GM20000 (cell line): Measurements from ENCODE around the gene SOX6.

Experiments
- DNase-seq: peaks from one replicate; pipeline ENCODE4 v3.0.0; 2012; ENCODE audit warnings: low spot score
- TF ChIP-seq, protein P1 (sequence below): IDR thresholded peaks from 2 replicates; pipeline ENCODE4 v1.5.1; 2012; ENCODE audit warnings: mild to moderate bottlenecking, control low read depth; ENCODE audit errors: extremely low read depth, missing control alignments

SOX6 gene

DNA sequence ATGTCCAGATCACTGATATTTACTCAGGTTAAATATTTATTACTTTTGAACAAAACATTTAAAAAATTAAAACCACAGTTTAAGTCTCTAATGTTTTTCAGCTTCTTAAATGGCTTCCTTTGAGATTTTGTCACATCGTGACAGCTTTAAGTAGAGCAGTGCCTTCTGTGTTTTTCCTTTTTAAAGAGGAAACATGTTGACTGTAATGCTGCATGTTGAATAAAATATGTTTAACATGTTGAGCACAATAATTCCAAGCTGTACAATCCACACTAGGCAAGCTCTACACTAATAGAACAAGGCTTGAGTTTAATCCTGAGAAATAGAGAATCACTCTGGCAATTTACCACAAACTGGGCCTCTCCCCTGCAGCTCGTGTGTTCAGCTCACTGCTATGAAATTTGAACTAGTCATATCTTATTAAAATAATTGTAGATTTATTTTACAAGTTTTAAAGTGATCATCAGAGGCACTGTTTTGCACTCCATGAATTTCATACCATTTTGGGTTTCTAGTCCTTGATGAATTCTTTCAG, 368.3 kb downstream of the SOX6 start:
- TF ChIP-seq, protein P1, sequence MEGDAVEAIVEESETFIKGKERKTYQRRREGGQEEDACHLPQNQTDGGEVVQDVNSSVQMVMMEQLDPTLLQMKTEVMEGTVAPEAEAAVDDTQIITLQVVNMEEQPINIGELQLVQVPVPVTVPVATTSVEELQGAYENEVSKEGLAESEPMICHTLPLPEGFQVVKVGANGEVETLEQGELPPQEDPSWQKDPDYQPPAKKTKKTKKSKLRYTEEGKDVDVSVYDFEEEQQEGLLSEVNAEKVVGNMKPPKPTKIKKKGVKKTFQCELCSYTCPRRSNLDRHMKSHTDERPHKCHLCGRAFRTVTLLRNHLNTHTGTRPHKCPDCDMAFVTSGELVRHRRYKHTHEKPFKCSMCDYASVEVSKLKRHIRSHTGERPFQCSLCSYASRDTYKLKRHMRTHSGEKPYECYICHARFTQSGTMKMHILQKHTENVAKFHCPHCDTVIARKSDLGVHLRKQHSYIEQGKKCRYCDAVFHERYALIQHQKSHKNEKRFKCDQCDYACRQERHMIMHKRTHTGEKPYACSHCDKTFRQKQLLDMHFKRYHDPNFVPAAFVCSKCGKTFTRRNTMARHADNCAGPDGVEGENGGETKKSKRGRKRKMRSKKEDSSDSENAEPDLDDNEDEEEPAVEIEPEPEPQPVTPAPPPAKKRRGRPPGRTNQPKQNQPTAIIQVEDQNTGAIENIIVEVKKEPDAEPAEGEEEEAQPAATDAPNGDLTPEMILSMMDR = no peak
- DNase-seq = no peak

DNA sequence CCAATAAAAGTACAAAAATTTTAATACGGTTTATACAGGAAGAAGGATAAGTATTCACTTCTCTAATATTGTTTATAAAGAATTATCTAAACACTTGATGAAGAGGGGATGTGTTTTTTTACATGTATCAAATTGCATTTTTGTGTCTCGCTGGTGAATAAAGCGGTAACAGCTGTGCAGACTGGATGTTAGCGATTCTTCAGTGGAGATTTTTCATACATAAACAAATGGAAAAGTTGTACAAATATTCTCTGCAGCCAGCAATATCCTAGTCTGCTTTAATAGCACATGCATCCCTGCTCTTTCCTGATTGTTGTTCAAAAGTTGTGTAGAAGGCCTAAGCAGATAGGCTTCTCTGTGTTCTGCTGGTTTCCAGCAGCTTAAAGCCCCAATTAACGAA, 369.3 kb downstream of the SOX6 start:
- TF ChIP-seq, protein P1 = no peak
- DNase-seq = no peak

DNA sequence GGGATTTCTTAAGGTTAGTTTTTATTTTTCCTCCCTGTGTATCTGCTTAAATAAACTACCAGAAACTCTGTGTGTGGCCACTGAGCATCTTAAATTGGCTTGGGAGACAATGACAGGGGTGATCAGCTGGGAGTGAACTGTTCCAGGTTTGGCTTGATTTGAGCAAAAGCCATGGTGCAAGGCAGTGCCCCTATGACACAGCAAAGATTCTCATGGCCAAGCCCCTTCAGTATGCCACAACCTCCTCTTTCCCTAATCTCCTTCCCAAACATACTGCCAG, 370.5 kb downstream of the SOX6 start:
- TF ChIP-seq, protein P1 = no peak
- no peak for DNase-seq

DNA sequence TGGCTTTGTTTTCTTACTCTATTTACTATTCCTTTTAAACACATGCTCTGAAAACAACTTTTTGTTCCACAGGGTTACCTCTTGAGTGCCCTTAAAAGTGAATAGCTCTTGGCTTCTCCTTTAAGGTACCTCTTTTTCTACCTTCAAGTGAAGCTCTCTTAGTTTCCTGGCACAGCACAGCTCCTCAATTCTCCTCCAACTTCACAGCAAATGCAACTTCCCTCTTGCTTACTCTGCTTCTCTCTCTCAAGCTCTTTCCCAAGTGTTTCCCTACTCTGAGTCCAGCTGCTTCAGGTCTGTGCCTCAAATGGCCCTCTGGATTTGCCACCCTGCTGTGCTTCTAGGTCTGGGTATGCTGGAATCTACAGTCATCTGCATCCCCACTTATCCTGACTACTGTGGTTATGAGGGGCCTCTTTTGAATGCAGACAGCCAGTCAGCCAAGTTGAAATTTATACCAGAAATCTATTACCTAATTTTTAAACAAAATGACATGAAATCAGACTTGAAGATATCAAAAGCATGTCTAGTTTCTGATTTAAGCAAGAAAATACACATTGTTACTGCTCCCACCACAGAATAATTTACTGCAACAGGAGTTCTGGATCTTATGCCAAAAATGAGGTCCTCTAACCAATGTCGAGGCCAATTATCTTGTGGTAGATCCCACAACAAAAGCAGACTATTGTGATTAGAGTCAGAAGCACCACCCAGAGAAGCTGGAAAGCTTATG, 371.1 kb downstream of the SOX6 start:
- TF ChIP-seq, protein P1 = no peak
- DNase-seq = no peak

DNA sequence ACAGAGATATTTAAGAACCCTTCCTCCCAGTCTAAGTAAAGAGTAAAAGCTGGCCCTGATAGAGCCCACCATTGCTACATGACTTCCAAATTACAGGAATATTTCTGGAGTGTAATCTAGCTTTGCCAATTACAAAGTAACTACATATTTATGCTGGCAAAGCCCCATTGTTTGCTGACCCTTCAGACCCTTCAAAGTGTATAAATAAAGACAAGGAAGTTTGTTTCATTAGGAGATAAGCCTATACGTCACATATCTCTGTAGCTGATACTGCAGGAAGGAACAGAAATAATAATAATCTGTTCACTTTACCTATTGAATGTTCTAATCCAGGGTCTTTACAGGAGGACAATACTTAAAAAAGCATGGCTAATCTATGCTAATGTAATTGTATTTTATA, 375.1 kb downstream of the SOX6 start:
- DNase-seq = no peak
- TF ChIP-seq, protein P1 = no peak

DNA sequence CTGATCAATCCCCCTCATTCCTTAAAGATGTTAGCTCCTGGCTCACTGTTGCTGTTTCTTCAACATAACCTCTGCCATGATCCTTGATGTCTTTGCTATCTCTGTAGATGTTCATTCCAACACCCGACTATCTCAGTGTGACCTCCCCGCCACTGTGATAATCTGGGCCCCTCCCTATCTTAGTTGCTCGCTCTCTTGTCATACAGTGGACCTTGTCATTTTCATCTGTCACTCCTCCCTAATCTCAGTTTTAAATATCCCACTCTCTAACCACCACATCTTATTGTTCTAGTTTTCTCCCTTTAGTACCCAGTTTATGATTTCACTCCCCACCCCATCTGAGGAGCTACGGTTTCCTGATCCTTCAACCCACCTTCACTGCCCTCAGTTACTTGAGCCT, 379.2 kb downstream of the SOX6 start:
- no peak for DNase-seq
- TF ChIP-seq, protein P1 = no peak

DNA sequence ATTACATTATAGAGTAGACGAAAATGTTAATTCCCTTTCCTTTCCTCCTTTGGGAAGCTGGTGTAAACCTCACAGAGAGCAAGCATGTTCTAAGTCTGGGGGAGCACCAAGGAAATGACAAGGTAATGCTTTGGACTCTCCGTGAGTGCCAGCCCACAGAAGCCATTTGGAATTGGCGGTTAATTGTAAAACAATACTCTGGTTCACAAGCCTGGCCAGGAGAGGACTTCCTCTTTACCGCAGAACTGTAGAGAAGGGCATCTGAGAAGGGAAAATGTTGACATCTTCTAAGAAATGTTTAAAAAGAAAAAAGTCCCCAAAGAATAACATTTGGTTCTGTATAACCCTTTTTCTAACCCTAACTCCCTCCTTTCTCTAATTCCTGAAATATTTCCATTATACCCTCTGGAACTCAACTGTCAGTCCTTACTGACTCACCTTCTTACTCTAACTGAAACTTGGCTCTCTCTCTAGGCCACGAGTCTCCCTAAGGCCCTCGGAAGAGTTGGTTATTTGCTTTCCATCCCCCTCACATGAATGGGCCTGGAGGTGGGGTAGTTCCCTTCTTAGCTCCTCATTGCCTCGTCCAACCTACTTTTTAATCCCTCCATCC, 379.8 kb downstream of the SOX6 start:
- TF ChIP-seq, protein P1 = no peak
- no peak for DNase-seq
